Right ventricle myocardium superior (tissue), 1 donor: ENCODE data around the gene KLF7. TPM values are rescaled to one million over a fixed set of nuclear protein-coding genes. Genes with fewer than 3 reads are reported as not detected.
A peak's percentile ranks its signal among the peaks of the same experiment; 100 is the strongest.

Experiments used
- ATAC-seq: fragments of 200-7000 bp; cut with Tn5 transposase; one replicate; pipeline ENCODE4 v1.9.1; 2020; ENCODE audit warnings: mild to moderate bottlenecking; ENCODE audit not compliant: poor library complexity
- DNase-seq: peaks from one replicate; pipeline ENCODE4 v3.0.0-alpha.2; 2020
- intact Hi-C: fragments of 100-400 bp; cut with DNase I; formaldehyde crosslinking; loops from one replicate; pipeline ENCODE4 v1.11.2; 2022
- total RNA-seq: library from RNA; stranded (reverse); fragmentation: NEBNext Ultra II Directional; extraction: Animal tissue kit (Norgen Biotek cat#: 25700); gene quantifications from one replicate; pipeline ENCODE4 v1.2.1, GENCODE V29; 2021
- donor health status: DM: no; HTN: yes; CAD: no; lungs with severe emphysema.

Gene KLF7
- total RNA-seq, 1 donor from 2014 or later: 19.2 TPM

DNA sequence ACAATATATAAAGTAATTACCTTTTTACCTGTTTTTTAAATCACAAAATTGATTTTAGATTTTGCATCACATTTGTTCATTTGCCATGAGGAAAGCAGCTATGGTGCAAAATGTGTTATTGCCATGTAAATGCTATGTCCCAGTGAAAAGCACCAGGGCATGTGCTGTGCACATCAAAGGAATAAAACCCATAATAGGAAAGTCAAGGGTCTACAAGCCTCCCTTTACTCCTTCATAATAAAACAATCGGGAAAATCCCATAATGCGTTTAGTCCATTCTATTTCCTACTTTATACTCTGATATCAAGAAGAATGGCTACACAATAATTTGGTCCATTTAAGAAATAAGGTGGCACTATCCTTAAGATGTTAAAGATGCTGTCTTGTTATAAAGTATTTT is 53.0 kb downstream of the KLF7 start:
- intact Hi-C loops: no loop called here
- no peak for ATAC-seq

DNA sequence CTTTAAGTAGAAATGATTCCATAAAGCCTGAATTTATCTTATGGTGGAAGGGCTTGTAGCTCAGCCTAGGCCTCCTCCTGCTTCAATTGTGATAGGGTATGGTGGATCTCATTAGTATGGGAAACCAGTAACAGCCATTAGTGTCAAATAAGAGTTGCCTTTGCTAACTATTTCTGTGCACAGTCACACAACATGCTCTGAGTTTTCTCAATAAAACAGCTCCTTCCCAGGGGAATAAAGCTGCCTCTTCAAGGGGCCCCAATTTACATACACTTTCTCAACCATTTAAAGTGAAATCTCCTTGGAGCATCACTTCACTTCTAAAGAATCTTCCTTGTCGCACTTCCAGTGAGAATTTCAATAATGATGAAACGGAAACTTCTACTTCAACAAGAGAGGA is 53.4 kb downstream of the KLF7 start:
- DNase-seq: no peak
- intact Hi-C loops: no loop called here
- ATAC-seq: no peak

More for the DNA sequence above, 53.0 kb downstream of the KLF7 start:
- no peak for DNase-seq

DNA sequence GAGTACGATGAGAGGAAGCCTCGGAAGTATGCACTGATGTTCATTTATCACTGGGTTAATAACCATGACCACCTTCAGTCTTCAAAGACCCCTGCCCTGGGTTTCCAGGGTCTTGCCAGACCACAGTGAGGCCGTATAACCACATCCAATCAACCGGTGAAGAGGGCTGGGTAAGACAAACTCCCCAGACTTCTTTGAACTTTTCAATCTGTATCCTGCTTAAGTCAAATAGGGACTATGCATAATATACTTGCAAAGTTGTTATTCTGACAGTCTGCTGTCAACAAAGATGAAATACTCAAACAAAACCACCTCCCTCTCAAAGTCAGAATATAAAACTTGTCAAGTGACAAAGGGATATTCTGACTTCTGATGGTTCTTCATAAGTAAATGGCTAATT is 54.0 kb downstream of the KLF7 start:
- intact Hi-C loops: no loop called here
- DNase-seq (no peak), ATAC-seq (no peak)

DNA sequence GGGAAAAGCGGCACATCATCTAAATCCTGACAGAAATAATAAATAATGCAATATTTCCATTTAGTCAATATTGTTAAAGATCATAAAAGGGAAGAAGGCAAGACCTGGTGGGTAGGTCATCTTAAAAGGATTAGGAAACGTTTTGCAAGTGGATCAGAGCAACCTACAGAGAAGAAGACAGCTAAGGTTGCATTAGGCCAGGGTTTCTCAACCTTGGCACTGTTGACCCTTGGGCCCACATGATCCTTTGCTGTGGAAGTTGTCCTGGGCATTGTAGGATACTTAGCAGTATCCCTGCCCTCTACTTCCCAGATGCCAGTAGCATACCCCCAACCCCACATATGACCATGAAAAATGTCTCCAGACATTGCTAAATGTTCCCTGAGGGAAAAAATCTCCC is 55.0 kb downstream of the KLF7 start:
- ATAC-seq: no peak
- intact Hi-C loops: no loop called here

DNA sequence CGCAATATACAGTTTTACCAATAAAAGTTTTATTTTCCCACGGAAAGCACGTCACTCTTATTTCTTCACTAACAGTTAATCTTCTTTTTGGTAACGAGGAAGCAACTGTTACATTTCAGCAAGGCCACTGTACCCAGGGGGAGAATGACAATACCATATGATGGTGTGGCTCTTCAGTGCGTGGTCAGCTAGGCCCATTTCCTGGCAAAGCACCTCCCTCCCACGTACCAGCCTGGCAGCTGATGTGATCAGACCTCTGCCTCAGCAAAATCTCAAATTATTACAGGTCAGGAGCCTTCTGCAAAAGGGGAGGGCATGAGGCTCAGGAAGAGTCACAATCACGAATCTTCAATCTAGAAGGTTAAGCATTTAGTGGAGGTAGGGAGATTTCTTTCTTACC is 55.4 kb downstream of the KLF7 start:
- intact Hi-C loops: no loop called here
- DNase-seq: no peak
- no peak for ATAC-seq

More for the DNA sequence above, 55.0 kb downstream of the KLF7 start:
- no peak for DNase-seq

DNA sequence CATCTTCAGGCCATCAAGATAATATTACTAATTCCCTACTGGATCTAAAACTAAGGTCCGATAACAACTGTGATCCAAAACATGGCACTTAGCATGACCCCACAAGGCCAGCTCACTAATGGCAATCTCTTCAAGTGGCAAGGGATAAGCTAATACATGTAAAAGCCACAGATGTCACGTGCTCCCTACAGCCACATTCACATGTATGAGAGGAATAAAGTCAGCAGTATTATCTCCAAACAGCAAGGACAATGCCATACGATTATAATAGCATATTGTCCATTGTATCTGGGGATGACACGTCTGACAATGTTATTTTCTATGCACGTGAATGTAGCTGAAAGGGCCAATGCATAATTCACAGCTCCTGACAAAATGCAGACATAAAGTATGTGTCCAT is 56.0 kb downstream of the KLF7 start:
- intact Hi-C loops: no loop called here
- ATAC-seq (no peak), DNase-seq (no peak)

DNA sequence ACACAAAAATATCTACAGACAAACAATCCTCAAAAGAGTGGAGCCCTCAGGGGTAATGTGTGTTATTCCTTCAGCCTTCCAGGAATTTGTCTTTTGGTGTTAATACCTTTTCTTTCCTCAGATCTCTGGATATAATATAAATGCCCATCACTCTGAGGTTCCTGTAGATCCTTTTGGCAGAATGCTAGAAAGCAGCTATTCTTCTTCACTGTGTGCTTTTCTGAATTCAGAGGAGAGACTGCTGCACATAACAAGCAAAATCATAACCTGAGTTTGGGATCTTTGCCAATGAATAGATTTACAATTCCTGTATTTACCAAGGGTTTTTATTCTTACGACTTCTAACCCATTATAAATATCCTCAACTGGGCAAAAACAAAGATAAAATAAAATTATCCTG is 57.3 kb downstream of the KLF7 start:
- DNase-seq (no peak), ATAC-seq (no peak)
- intact Hi-C loops: no loop called here

DNA sequence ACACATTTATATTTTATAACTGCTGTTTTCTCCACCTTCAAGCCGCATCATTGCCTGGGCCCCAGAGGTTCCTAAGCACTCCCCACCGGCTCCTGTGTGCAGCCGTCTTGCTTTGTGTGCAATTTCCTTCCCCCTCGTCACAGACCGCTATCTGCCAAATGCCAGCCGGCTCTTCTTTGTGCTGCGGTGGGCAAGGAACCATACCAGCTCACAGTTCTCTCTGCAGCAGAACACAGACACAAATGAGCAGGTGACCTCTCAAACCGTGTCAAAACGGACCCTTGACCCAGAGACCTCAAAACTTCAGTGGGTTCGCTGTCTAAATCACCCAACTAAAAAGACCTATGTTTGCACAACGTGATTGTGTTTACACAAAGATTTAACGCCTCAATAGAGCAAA is 58.2 kb downstream of the KLF7 start:
- DNase-seq (no peak), ATAC-seq (peak; percentile 8)
- intact Hi-C loops: no loop called here

DNA sequence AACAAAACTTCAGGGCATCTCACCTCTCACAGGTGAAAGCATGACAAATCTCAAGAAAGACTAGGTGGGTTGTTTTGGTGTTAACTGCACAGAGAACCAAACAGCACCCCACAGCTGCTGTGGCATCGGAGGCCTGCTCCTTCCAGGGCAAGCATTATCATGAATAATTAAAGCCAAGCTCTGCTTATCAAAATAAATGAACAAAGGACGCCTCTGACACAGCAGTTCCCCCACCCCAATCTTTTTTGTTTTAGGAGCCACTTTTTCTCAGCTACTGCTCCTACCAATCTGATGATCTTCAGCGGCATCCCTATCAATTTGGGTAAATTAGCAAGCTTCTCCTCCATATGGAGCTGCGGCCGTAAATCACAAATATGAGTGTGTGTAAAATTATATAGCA is 58.6 kb downstream of the KLF7 start:
- DNase-seq (no peak), ATAC-seq (no peak)
- intact Hi-C loops: no loop called here

DNA sequence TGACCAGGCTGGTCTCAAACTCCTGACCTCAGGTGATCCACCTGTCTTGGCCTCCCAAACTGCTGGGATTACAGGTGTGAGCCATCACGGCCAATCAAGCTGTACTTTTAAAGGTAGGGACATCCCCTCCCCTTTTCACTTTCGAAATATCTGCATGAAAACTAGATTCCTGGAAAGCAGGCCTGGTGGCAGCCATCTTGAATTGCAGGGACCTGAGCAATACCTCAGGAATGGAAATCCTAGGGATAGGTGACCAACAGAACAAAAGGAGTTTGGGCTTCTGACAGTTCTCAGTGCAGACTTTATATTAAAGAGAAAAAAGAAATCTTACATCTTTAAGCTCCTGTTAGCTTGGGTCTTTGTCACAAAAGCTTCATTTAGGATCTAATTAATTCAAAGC is 62.6 kb downstream of the KLF7 start:
- ATAC-seq (no peak), DNase-seq (no peak)
- intact Hi-C loops: no loop called here

DNA sequence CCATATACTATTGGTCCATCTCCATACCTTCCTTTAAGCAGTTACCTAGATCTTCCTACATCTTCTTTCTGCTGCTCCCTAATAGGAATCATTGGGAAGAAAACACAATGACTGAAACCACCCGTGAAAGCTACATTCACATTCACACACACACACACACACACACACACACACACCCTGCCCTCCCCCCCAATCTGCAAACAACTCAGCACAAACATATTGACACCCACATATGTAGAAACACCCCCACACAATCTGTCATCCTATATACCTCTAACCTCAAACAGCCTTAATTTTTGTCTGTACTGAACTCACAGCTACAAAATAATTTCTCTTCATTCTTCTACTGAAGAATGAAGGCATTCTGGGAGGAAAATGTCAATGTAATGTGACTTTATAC is 63.8 kb downstream of the KLF7 start:
- intact Hi-C loops: no loop called here
- DNase-seq (no peak), ATAC-seq (no peak)

DNA sequence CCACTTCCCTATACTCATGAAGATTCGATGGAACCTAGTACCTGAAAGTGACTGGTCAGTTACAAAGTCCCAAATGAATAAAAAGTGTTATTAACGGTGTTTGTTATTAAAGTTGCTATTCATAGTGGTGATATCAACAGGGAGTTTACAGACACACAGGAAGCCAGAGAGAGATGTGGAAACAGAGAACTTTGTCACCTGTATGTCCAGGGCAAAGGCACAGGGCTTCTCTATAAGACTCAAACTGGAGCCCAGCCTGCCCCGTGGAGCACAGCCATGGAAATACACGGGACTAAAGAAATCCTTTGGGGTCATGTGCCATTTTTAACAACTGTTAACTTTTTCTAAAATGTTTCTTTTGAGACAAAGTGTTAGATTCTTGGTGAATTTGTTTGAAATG is 68.5 kb downstream of the KLF7 start:
- DNase-seq (no peak), ATAC-seq (no peak)
- intact Hi-C loops: no loop called here

DNA sequence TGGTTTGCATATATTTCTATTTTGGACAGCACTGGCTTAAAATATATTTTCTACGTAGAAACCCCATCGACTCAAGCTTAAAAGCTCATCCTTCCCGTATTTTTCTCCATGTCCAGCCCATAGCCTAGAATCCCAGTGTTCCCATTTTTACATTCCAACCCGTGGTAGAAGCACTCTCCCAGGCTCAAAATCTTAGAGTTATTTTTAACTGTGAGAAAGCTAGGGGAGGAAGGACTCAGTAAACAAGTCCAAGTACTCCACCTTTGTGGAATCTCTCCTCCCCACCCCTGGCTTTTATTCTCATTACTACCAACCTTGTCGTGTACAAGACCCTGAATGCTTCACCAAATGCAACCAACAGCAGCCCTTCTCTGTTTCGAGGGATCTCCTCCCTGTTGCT is 69.8 kb downstream of the KLF7 start:
- ATAC-seq: peak; percentile 50
- intact Hi-C loops: no loop called here

DNA sequence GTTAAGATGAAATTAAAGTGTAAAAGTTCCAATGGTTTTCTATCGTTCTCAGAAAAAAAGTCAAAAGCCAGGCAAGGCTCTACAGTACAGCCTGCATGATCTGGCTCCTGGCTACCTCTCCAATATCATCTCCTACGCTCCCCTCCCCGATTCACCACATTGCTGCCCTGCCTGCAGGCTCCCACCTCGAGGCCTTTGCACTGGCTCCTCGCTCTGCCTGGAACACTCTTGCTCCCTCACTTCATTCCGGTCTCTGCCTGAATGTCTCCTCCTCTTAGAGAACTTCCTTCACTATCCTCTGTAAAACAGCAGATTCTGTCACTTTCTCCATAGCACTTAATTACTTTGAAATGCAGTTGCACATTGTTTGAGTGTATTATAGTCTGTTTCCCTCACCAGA is 72.5 kb downstream of the KLF7 start:
- DNase-seq (no peak), ATAC-seq (no peak)
- intact Hi-C loops: no loop called here

More for the DNA sequence above, 69.8 kb downstream of the KLF7 start:
- DNase-seq: no peak

DNA sequence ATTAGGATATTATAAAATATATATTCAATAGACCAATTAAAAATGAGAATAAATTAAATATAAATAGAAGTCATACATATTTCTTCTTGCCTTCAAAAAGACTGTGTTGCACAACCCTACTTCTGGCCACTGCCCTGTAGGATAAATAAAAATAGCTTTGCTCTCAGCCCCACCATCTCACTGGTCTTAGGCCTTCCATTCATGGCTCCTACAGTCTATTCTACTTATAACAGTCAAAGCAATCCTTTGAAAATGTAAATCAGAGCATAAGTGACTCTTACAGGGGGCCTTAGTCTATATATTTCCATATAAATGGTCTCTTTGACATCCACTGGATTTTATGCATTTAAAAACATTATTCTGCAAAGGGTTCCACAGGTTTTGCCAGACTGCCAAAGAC is 72.9 kb downstream of the KLF7 start:
- intact Hi-C loops: no loop called here
- ATAC-seq: peak; percentile 43
- no peak for DNase-seq

DNA sequence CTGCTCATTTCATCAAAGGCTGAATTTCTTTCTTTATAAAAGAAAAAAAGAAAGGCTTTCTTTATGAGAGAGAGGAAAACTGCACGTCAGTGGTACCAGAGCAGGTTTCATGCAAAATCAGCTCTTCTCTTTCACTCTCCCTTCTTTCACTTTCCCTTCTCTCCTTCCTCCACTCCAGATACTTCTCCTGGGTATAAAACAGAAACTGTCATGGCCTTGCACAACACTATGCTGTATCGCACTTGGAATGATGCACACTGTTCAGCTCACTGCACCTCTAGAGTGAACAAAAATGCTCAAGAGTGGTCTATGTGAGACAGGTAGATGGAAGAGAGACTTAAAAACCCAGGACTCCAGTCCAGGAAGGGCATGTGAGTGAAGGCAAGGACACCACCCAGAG is 73.8 kb downstream of the KLF7 start:
- ATAC-seq (peak; percentile 24), DNase-seq (no peak)
- intact Hi-C loops: no loop called here

DNA sequence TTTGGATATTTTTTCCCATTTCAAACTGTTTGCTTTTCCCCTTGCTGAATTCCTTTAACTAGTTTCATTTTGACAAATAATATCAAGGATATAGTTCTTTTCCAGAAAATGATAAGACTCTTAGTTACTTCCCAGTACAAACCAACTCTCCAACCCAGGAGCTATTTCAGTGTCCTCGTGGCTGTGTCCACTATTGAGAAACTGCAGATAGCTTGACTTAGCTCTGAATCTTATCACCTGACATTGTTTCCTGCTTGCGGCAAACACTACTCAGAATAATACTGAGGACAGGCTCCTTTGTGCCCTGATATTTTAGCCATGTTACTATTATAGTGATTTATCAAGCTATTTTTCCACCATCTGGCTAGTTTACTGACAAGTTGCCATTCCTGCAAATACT is 74.6 kb downstream of the KLF7 start:
- no peak for DNase-seq
- intact Hi-C loops: no loop called here
- peak; percentile 81 for ATAC-seq

DNA sequence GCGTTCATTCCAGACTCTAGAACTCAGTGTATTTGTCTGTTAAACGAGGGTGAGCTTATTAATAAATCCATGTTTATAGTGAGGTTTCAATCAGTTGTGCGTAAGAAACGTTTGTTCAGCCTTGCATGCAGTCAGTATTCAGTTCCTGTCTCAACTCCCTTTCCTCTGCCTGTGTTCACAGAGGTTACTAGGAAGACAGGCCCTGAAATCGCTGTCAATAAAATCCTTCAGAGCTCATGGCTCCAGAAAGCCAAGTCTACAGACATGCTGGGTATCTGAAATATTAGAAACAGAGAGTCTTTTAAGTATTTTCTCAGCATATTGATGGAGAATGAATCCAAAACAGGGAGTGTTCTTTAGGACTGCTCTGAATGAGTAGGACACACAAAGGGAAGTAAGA is 75.4 kb downstream of the KLF7 start:
- no peak for ATAC-seq
- intact Hi-C loops: no loop called here

DNA sequence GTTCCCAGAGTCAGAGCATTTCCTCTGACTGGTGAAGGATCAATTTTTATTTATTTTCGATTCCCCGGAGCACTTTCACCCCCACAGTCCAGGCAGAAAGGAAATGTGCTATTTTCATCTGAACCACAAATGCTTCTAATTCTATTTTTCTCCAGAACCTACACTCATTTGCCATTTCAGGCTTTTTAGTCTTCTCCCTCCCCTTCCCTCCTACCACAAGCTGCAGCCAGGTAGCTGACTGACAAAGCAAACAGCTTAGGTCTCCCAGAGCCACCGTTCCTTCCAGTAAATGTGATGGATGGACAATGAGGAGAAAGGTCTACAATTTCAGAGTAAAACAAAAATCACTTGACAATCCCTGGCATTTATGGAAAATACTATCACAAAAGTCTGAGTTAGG is 76.9 kb downstream of the KLF7 start:
- no peak for DNase-seq
- intact Hi-C loops: loop anchor here (5.0 kb wide), 1 partner anchor 73 kb away; no protein-coding TSS in a partner anchor
- ATAC-seq: no peak

More for the DNA sequence above, 75.4 kb downstream of the KLF7 start:
- no peak for DNase-seq

DNA sequence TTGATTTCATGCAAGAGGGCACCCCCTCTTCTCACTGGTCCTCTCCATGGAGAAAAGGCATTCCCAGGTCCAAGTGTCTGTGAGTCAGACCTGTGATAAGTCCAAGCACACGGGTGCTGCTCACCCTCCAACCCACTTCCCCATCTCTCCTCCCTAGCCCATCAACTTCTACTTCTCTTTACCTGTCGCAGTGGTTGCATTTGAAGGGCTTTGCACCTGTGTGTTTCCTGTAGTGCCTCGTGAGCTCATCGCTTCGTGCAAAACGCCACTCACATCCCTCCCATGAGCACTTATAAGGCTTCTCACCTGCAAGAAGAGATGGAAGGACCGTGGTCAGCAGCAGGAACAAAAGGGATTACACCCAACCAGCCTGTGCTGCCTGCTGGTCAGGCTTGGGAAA is 77.5 kb downstream of the KLF7 start:
- ATAC-seq: no peak
- DNase-seq: no peak
- intact Hi-C loops: loop anchor here (5.0 kb wide), 1 partner anchor 74 kb away; no protein-coding TSS in a partner anchor

DNA sequence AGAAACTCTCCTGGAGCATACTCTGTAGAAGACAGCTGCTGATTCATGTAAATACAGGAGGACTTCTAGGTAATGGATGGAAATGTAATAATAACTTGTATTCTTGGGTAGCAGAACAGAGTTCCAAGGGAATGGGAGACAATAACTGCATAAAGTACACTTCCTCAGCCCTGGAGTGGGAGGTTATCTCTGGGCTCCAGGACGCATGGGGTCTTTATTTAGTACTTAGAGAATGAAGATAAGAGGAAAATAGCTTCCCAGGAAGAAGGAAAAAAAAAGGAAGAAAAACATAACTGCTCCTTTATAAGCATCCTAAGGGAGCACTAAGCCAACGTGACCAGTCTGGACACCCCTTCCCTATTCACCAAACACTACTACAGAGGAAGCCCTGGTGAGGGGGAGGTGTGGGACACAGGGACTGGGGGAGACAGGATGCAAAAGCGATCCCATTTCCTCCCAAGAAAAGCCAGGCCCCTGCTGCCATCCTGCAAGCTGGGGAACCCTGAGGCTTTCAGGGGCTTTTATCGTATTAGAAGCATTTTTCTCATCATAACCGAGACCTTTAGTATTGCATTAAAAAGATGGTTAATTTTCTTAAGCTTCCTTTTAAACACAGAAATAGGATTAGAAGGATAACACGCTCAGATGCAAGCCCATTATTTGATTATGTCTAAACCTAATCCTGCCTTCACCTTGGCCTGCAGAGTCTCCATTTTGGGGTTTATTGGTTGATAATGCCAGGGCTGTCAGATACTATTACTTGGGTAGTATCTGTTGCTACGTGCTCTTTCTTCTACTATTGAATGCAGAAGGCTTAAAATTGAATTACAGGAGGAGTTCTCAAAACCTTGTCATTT is 78.5 kb downstream of the KLF7 start:
- ATAC-seq (no peak), DNase-seq (no peak)
- intact Hi-C loops: loop anchor here (5.0 kb wide), 1 partner anchor 75 kb away; no protein-coding TSS in a partner anchor
